ENCODE measurements around the gene CYP2S1. TPM values are rescaled to one million over a fixed set of nuclear protein-coding genes. Genes with fewer than 3 reads are reported as not detected.

The CYP2S1 gene
- total RNA-seq, 4 donors from 2014 or later, result 0.31 to 0.64 TPM; not detected in 2

- no peaks in the 10 kb centered on the region for H3K36me3 ChIP-seq
These were observed 46.3 kb downstream of the CYP2S1 start for GRCh38 chr19:41239363-41239762.

DNA sequence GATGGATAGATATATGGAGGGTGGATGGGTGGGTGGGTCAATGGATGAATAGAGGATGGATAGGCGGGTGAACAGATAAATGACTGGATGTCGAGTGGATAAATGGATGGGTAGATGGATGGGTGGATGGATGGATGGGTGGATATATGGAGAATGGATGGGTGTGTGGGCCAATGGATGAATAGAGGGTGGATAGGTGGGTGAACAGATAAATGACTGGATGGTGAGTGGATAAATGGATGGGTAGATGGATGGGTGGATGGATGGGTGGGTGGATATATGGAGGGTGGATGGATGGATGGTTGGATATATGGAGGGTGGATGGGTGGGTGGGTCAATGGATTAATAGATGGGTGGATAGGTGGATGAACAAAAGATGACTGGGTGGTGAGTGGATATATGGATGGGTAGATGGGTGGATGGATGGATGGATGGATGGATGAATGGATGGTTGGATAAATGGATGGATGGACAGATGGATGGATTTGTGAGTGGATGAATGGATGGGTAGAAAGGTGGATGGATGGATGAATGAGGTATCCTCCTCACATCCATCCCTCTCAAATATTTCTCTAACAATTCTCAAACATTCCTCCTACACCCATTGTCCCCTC, 47.0 kb downstream of the CYP2S1 start:
- H3K9me3 ChIP-seq, result no peaks in the 10 kb centered on the region
- no peak for TF ChIP-seq POLR2A (IDR thresholded peaks at IDR 0.05)
- TF ChIP-seq CTCF (IDR thresholded peaks at IDR 0.05 in 4 of 5, conservative IDR thresholded peaks at IDR 0.05 in 1 of 5), result no peak
- in situ Hi-C loops (cut with MboI; ENCODE audit: low sequenced_read_pairs in 4 of 4), result no loop called here
- H3K27me3 ChIP-seq, result no peaks in the 10 kb centered on the region
- no peak overlapping the region for H3K4me3 ChIP-seq
- intact Hi-C loops (cut with DNase I; ENCODE audit: low total_unique reads), result no loop called here
- H3K4me1 ChIP-seq, result no peaks in the 10 kb centered on the region
- H3K36me3 ChIP-seq, result no peaks in the 10 kb centered on the region
- ATAC-seq, result no peak
- no peak overlapping the region for H3K27ac ChIP-seq
- DNase-seq, result no peak

More at GRCh38 chr19:41239363-41239762, 46.3 kb downstream of the CYP2S1 start:
- in situ Hi-C loops (cut with MboI; ENCODE audit: low sequenced_read_pairs in 4 of 4), result no loop called here
- H3K27me3 ChIP-seq, result no peaks in the 10 kb centered on the region
- no peaks in the 10 kb centered on the region for H3K4me1 ChIP-seq
- no peak overlapping the region for H3K27ac ChIP-seq
- DNase-seq (no peak), ATAC-seq (no peak)
- intact Hi-C loops (cut with DNase I; ENCODE audit: low total_unique reads), result no loop called here
- TF ChIP-seq POLR2A (IDR thresholded peaks at IDR 0.05) (no peak), CTCF (IDR thresholded peaks at IDR 0.05 in 4 of 5, conservative IDR thresholded peaks at IDR 0.05 in 1 of 5) (no peak)
- H3K4me3 ChIP-seq, result no peak overlapping the region
- H3K9me3 ChIP-seq, result no peaks in the 10 kb centered on the region

GRCh38 chr19:41241859-41242258, 48.8 kb downstream of the CYP2S1 start:
- intact Hi-C loops (cut with DNase I; ENCODE audit: low total_unique reads) (no loop called here), in situ Hi-C loops (cut with MboI; ENCODE audit: low sequenced_read_pairs in 4 of 4) (no loop called here)
- Histone ChIP-seq H3K27me3 (no peaks in the 10 kb centered on the region), H3K9me3 (no peaks in the 10 kb centered on the region), H3K36me3 (no peaks in the 10 kb centered on the region), H3K4me1 (no peaks in the 10 kb centered on the region), H3K4me3 (no peak overlapping the region), H3K27ac (no peak overlapping the region)
- no peak for TF ChIP-seq POLR2A (IDR thresholded peaks at IDR 0.05)
- no peak for TF ChIP-seq CTCF (IDR thresholded peaks at IDR 0.05 in 4 of 5, conservative IDR thresholded peaks at IDR 0.05 in 1 of 5)
- ATAC-seq, result no peak
- no peak for DNase-seq

GRCh38 chr19:41244117-41244516, 51.1 kb downstream of the CYP2S1 start:
- in situ Hi-C loops (cut with MboI; ENCODE audit: low sequenced_read_pairs in 4 of 4), result no loop called here
- H3K27ac ChIP-seq, result no peak overlapping the region
- ATAC-seq, result no peak
- H3K4me3 ChIP-seq, result no peak overlapping the region
- H3K36me3 ChIP-seq, result no peaks in the 10 kb centered on the region
- DNase-seq, result no peak
- TF ChIP-seq CTCF (IDR thresholded peaks at IDR 0.05 in 4 of 5, conservative IDR thresholded peaks at IDR 0.05 in 1 of 5) (no peak), POLR2A (IDR thresholded peaks at IDR 0.05) (no peak)
- intact Hi-C loops (cut with DNase I; ENCODE audit: low total_unique reads), result no loop called here
- H3K4me1 ChIP-seq, result no peaks in the 10 kb centered on the region
- no peaks in the 10 kb centered on the region for H3K9me3 ChIP-seq
- no peaks in the 10 kb centered on the region for H3K27me3 ChIP-seq

- Histone ChIP-seq H3K4me3 (no peak overlapping the region), H3K4me1 (no peaks in the 10 kb centered on the region), H3K27me3 (no peaks in the 10 kb centered on the region), H3K9me3 (no peaks in the 10 kb centered on the region), H3K27ac (no peak overlapping the region), H3K36me3 (no peaks in the 10 kb centered on the region)
- TF ChIP-seq POLR2A (IDR thresholded peaks at IDR 0.05), result no peak
- intact Hi-C loops (cut with DNase I; ENCODE audit: low total_unique reads) (no loop called here), in situ Hi-C loops (cut with MboI; ENCODE audit: low sequenced_read_pairs in 4 of 4) (no loop called here)
- ATAC-seq, result no peak
- no peak for DNase-seq
These were observed 52.8 kb downstream of the CYP2S1 start for GRCh38 chr19:41245843-41246242.
